ENCODE measurements around the gene RPRD1B.
"Not testable (repeated sequence)": the region's sequence is repeated elsewhere in the genome, so short reads cannot be mapped to it uniquely, and the experiment has no call there.

Gene RPRD1B

GRCh38 chr20:38076548-38076947, 43.0 kb downstream of the RPRD1B start:
- no peak for DNase-seq

- no peak for DNase-seq
Measured at GRCh38 chr20:38078084-38078483, 44.5 kb downstream of the RPRD1B start.

GRCh38 chr20:38079353-38079752, 45.8 kb downstream of the RPRD1B start:
- DNase-seq, result no peak

- no peak for DNase-seq
Measured at GRCh38 chr20:38081575-38081974, 48.0 kb downstream of the RPRD1B start.

- no peak for DNase-seq
Measured at GRCh38 chr20:38082894-38083293, 49.3 kb downstream of the RPRD1B start.

GRCh38 chr20:38083338-38084048, 49.9 kb downstream of the RPRD1B start:
- DNase-seq, result no peak

- no peak for DNase-seq
Measured at GRCh38 chr20:38084425-38084951, 50.9 kb downstream of the RPRD1B start.

GRCh38 chr20:38085026-38085425, 51.5 kb downstream of the RPRD1B start:
- no peak for DNase-seq

GRCh38 chr20:38089500-38089899, 56.0 kb downstream of the RPRD1B start:
- no peak for DNase-seq

- no peak for DNase-seq
Measured at GRCh38 chr20:38090061-38090460, 56.5 kb downstream of the RPRD1B start.

- no peak for DNase-seq
Measured at GRCh38 chr20:38091441-38092216, 58.1 kb downstream of the RPRD1B start.

- no peak for DNase-seq
Measured at GRCh38 chr20:38092260-38092857, 58.8 kb downstream of the RPRD1B start.

GRCh38 chr20:38092915-38093314, 59.4 kb downstream of the RPRD1B start:
- no peak for DNase-seq

- no peak for DNase-seq
Measured at GRCh38 chr20:38093641-38094077, 60.1 kb downstream of the RPRD1B start.

- DNase-seq, result no peak
Measured at GRCh38 chr20:38094373-38094891, 60.9 kb downstream of the RPRD1B start.

- DNase-seq, result no peak
Measured at GRCh38 chr20:38095017-38095686, 61.6 kb downstream of the RPRD1B start.

- DNase-seq, result no peak
Measured at GRCh38 chr20:38098952-38099351, 65.4 kb downstream of the RPRD1B start.

- DNase-seq, result not testable (repeated sequence)
Measured at GRCh38 chr20:38102206-38102605, 68.7 kb downstream of the RPRD1B start.

GRCh38 chr20:38104285-38104684, 70.7 kb downstream of the RPRD1B start:
- no peak for DNase-seq

- DNase-seq, result no peak
Measured at GRCh38 chr20:38106461-38106860, 72.9 kb downstream of the RPRD1B start.

- DNase-seq, result not testable (repeated sequence)
Measured at GRCh38 chr20:38107386-38107785, 73.8 kb downstream of the RPRD1B start.

GRCh38 chr20:38107916-38108315, 74.4 kb downstream of the RPRD1B start:
- DNase-seq, result not testable (repeated sequence)

All from NCI-H510A (cell line).